Testis (tissue), 3 donors: ENCODE data around the gene TCF15. TPM values are rescaled to one million over a fixed set of nuclear protein-coding genes. Genes with fewer than 3 reads are reported as not detected.

Experiments used
- DNase-seq: peaks from one replicate; pipeline ENCODE4 v3.0.0-alpha.2; 2019
- H3K27ac ChIP-seq, 2 donors: fragments of 200-600 bp; sonication (generic); one replicate each; pipeline ENCODE4 v1.5.1; 2019
- H3K27me3 ChIP-seq: fragments of 200-600 bp; sonication (generic); one replicate; pipeline ENCODE4 v1.5.1; 2019
- H3K36me3 ChIP-seq: fragments of 200-600 bp; sonication (generic); one replicate; pipeline ENCODE4 v1.5.1; 2017; ENCODE audit warnings: low read depth; ENCODE audit errors: missing control alignments
- H3K4me1 ChIP-seq: fragments of 200-600 bp; sonication (generic); one replicate; pipeline ENCODE4 v1.5.1; 2019
- H3K4me3 ChIP-seq, 2 donors: fragments of 200-600 bp; sonication (generic); one replicate each; pipeline ENCODE4 v1.5.1; 2017 to 2019
- H3K9me3 ChIP-seq: fragments of 200-600 bp; sonication (generic); one replicate; pipeline ENCODE4 v1.5.1; 2017
- POLR2A ChIP-seq: fragments of 450-650 bp; IDR thresholded peaks from one replicate; pipeline ENCODE4 v1.6.1; 2017; ENCODE audit warnings: antibody characterized with exemption, mild to moderate bottlenecking, moderate library complexity
- WGBS, 2 donors: methylation state at CpG; one replicate each; pipeline ENCODE4 v1.1.5; 2018; 5-methylcytosine and 5-hydroxymethylcytosine counted together
- intact Hi-C: fragments of 100-400 bp; cut with DNase I; formaldehyde crosslinking; loops from one replicate; pipeline ENCODE4 v1.15.1; 2023; ENCODE audit warnings: low total_unique reads
- polyA plus RNA-seq: library from polyadenylated mRNA; stranded (reverse); fragments of 350-450 nt; fragmentation: Illumina TruSeq; extraction: RNeasy Lipid Tissue Mini Kit (QIAGEN cat#74804); gene quantifications from one replicate; pipeline ENCODE4 v1.2.3, GENCODE V29; 2014; ENCODE audit warnings: low read depth, low replicate concordance; ENCODE audit not compliant: insufficient read depth
- total RNA-seq, 2 donors: library from RNA; depleted of rRNA; stranded (reverse); fragments of >200 nt; gene quantifications; one replicate each; pipeline ENCODE4 v1.2.3, GENCODE V29; 2016
- TF ChIP-seq, protein P1 (sequence below), 3 experiments: fragments of 450-650 bp in 2 of 3; fragments of 200-600 bp in 1 of 3; sonication (generic) in 1 of 3; IDR thresholded peaks; one replicate each; pipeline ENCODE4 v1.5.1; 2016 to 2019; ENCODE audit warnings: antibody characterized with exemption in 3 of 3, mild to moderate bottlenecking in 2 of 3, moderate library complexity in 1 of 3

The TCF15 gene
- total and polyA plus RNA-seq, 3 donors from 2014 or later = 2.0 to 3.7 (median 2.7) TPM

DNA sequence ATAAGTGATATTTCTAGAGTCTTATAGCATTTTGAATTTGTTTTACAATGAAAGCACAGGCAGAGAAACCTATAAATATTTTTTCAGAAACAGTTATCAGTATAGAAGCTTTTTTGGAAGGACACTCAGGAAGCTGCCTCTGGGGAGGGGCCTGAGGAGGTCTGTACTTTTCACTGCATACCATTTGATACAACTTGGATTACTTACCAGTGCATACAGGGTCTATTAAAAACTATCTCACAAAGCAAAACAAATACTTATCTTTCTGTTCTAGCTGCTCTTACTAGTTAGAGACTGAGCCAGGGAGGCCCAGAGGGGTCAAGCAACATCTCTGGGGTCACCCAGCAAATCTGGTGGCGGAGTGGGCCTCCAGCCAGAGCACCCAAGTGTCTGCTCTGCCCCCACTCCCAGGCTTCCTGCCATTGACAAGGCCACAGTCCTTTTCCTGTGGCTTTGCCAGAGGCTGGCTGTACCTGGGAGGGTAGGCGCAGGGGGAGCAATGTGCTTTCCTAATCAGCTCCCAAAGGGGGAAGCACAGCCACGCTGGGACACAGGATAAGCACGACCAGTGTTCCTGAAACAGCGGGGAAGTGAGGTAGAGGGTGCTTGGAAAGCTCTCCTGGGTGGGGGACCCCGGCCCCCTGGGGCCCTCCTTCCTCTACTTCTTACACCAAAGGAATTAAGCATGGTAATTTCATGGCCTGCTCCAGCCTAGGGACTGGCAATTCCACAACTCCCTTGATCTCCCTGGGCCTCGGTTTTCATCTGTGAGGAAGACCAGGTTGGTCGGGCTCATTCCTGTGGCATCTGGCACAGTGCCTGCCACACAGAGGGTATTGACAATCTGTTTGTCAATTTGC lies 7.8 kb downstream of the TCF15 start:
- no peak for TF ChIP-seq POLR2A
- TF ChIP-seq, protein P1, sequence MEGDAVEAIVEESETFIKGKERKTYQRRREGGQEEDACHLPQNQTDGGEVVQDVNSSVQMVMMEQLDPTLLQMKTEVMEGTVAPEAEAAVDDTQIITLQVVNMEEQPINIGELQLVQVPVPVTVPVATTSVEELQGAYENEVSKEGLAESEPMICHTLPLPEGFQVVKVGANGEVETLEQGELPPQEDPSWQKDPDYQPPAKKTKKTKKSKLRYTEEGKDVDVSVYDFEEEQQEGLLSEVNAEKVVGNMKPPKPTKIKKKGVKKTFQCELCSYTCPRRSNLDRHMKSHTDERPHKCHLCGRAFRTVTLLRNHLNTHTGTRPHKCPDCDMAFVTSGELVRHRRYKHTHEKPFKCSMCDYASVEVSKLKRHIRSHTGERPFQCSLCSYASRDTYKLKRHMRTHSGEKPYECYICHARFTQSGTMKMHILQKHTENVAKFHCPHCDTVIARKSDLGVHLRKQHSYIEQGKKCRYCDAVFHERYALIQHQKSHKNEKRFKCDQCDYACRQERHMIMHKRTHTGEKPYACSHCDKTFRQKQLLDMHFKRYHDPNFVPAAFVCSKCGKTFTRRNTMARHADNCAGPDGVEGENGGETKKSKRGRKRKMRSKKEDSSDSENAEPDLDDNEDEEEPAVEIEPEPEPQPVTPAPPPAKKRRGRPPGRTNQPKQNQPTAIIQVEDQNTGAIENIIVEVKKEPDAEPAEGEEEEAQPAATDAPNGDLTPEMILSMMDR (IDR thresholded peaks at IDR 0.05) = no peak
- no peak overlapping the region for H3K4me3 ChIP-seq
- H3K27ac ChIP-seq = peak overlapping the region; percentile 0 to 45
- H3K27me3 ChIP-seq = no peaks in the 10 kb centered on the region
- peak; percentile 19 for DNase-seq
- WGBS, 2 donors = 24 to 43% methylated on average over 8 of the region's 8 CpGs
- H3K9me3 ChIP-seq = no peaks in the 10 kb centered on the region
- peaks cover 16% of the 10 kb centered on the region for H3K4me1 ChIP-seq
- H3K36me3 ChIP-seq = no peaks in the 10 kb centered on the region
- intact Hi-C loops = no loop called here

DNA sequence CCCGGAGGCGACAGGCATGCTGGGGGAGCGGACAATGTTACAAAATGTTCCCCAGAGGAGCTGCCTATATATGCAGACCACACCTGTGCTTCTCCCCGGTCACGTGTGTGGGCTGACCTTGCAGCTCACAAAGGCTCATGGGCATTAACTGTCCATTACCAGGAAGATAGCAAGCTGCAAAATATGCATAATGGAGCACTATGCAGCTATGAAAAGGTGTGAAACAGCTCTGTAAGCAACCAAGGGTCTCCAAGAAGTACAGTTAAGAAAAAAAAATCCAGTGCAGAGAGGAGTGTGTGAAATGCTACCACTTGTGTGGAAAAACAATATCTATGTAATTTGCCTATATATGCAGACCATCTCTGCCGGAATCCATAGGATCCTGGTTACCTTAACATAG lies 9.4 kb downstream of the TCF15 start:
- Histone ChIP-seq H3K27ac (no peak overlapping the region), H3K36me3 (no peaks in the 10 kb centered on the region), H3K9me3 (no peaks in the 10 kb centered on the region), H3K27me3 (no peaks in the 10 kb centered on the region), H3K4me3 (no peak overlapping the region), H3K4me1 (peaks cover 16% of the 10 kb centered on the region)
- no peak for TF ChIP-seq POLR2A
- TF ChIP-seq, protein P1 (IDR thresholded peaks at IDR 0.05) = no peak
- DNase-seq = no peak
- 77 to 80% methylated on average over 6 of the region's 6 CpGs for WGBS, 2 donors
- intact Hi-C loops = no loop called here

DNA sequence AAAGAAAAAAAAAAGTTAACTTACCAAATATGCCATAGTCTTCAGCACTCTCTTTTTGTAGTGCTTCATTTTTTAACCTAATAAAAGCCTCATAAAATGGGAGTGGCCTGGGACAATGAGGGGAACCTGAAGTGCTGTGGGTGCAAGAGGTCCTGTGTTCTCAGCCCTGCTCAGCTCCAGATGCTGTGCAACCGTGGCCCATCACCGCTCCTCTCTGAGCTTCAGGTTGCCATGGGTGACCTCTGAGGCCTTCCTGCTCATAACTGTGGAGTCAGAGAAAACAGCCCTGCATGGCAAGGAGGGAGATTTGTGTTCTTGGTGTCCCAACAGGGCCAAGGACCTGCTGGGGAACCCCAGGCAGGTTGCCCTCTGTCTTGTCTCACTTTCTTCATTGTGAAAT lies 10.0 kb downstream of the TCF15 start:
- Histone ChIP-seq H3K9me3 (no peaks in the 10 kb centered on the region), H3K4me1 (peaks cover 16% of the 10 kb centered on the region), H3K36me3 (no peaks in the 10 kb centered on the region), H3K27ac (no peak overlapping the region), H3K27me3 (no peaks in the 10 kb centered on the region), H3K4me3 (no peak overlapping the region)
- intact Hi-C loops = no loop called here
- WGBS, 2 donors = 91 to 94% methylated on average over 2 of the region's 2 CpGs
- TF ChIP-seq, protein P1 (IDR thresholded peaks at IDR 0.05) = no peak
- TF ChIP-seq POLR2A = no peak
- no peak for DNase-seq

DNA sequence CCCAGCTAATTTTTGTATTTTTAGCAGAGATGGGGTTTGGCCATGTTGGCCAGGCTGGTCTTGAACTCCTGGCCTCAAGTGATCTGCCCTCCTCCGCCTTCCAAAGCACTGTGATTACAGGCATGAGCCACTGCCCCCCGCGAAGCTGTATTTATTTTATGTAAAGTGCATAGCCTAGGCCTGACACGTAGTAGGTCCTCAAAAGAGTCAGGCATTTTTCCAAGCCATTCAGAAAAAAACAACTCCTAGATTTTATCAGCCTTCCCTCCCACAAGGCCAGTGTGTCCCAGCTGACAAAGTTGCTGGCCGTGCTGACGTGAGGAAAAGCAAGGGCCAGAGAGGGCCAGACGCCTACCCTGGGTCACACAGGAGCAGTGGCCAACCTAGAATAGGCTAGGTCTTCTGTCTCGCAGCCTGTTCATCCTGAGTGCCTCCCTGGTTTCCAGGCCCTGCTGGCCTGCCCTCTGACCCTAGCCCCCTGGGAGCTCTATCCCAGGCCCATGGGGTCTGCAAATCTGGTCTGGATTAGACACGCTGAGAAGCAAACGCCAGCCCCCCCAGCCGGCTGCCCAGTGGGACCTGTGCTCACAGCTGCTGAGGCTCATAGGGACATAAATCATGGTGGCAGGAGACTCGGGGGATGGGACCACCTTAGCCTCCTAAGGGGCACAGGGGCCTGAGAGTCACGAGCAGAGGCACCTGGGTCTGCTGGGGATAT lies 11.8 kb downstream of the TCF15 start:
- Histone ChIP-seq H3K4me3 (no peak overlapping the region), H3K27ac (no peak overlapping the region), H3K4me1 (peaks cover 16% of the 10 kb centered on the region), H3K9me3 (no peaks in the 10 kb centered on the region), H3K27me3 (no peaks in the 10 kb centered on the region), H3K36me3 (no peaks in the 10 kb centered on the region)
- no peak for TF ChIP-seq POLR2A
- TF ChIP-seq, protein P1 (IDR thresholded peaks at IDR 0.05) = no peak
- intact Hi-C loops = no loop called here
- 80 to 81% methylated on average over 9 to 13 of the region's 13 CpGs for WGBS, 2 donors
- no peak for DNase-seq
